IPS-18c (cell line): ENCODE data around the gene TOPORS.
A peak's percentile ranks its signal among the peaks of the same experiment; 100 is the strongest.
"Not testable (repeated sequence)": the region's sequence is repeated elsewhere in the genome, so short reads cannot be mapped to it uniquely, and the experiment has no call there.

Experiments
- H3K4me3 ChIP-seq: 2 replicates; pipeline ENCODE4 v1.7.0; 2013; ENCODE audit warnings: low read depth, mild to moderate bottlenecking, low read length, moderate library complexity; ENCODE audit not compliant: insufficient read depth
- H3K9me3 ChIP-seq: one replicate; pipeline ENCODE4 v1.6.1; 2013; ENCODE audit warnings: mild to moderate bottlenecking, low read length, moderate library complexity; ENCODE audit not compliant: control insufficient read depth, insufficient read depth

Gene TOPORS

GRCh38 chr9:32572900-32573523 is 20.6 kb upstream of the TOPORS start, which contains the start of gene NDUFB6:
TSS of gene NDUFB6 (minus strand) at chr9:32573159. CDS start at chr9:32573060, 99 bp downstream.
- Histone ChIP-seq H3K9me3 (no peaks in the 10 kb centered on the region), H3K4me3 (peak within 1 kb of the TSS; percentile 95)

- peak overlapping the region; percentile 95 for H3K4me3 ChIP-seq
- H3K9me3 ChIP-seq, result no peaks in the 10 kb centered on the region
These were observed 19.8 kb upstream of the TOPORS start for GRCh38 chr9:32571969-32572899.

GRCh38 chr9:32570262-32570661 is 17.9 kb upstream of the TOPORS start:
- H3K9me3 ChIP-seq, result no peaks in the 10 kb centered on the region
- no peak overlapping the region for H3K4me3 ChIP-seq

- Histone ChIP-seq H3K9me3 (peaks cover 3% of the 10 kb centered on the region), H3K4me3 (no peak overlapping the region)
These were observed 14.4 kb upstream of the TOPORS start for GRCh38 chr9:32566770-32567169.

- H3K9me3 ChIP-seq, result peaks cover 3% of the 10 kb centered on the region
- no peak overlapping the region for H3K4me3 ChIP-seq
These were observed 13.6 kb upstream of the TOPORS start for GRCh38 chr9:32565967-32566366.

- H3K4me3 ChIP-seq, result no peak overlapping the region
These were observed 6.1 kb upstream of the TOPORS start for GRCh38 chr9:32558408-32558934.

GRCh38 chr9:32554591-32554990 is 2.2 kb upstream of the TOPORS start:
- Histone ChIP-seq H3K9me3 (no peaks in the 10 kb centered on the region), H3K4me3 (no peak overlapping the region)

More at GRCh38 chr9:32558408-32558934, 6.1 kb upstream of the TOPORS start:
- peaks cover 3% of the 10 kb centered on the region for H3K9me3 ChIP-seq

- Histone ChIP-seq H3K4me3 (no peak overlapping the region), H3K9me3 (no peaks in the 10 kb centered on the region)
These were observed 1.7 kb upstream of the TOPORS start for GRCh38 chr9:32554107-32554506.

- Histone ChIP-seq H3K4me3 (peak overlapping the region; percentile 92), H3K9me3 (no peaks in the 10 kb centered on the region)
These were observed 922 bp downstream of the TOPORS start for GRCh38 chr9:32551276-32552051.

- peak overlapping the region; percentile 92 for H3K4me3 ChIP-seq
- H3K9me3 ChIP-seq, result no peaks in the 10 kb centered on the region
These were observed 1.7 kb downstream of the TOPORS start for GRCh38 chr9:32550562-32551275.

GRCh38 chr9:32550150-32550561 is 2.2 kb downstream of the TOPORS start:
- Histone ChIP-seq H3K9me3 (no peaks in the 10 kb centered on the region), H3K4me3 (peak overlapping the region; percentile 92)

- H3K9me3 ChIP-seq, result not testable (repeated sequence)
These were observed 4.2 kb downstream of the TOPORS start for GRCh38 chr9:32548213-32548612.

GRCh38 chr9:32545884-32546283 is 6.5 kb downstream of the TOPORS start:
- no peak overlapping the region for H3K4me3 ChIP-seq
- no peaks in the 10 kb centered on the region for H3K9me3 ChIP-seq

More at GRCh38 chr9:32548213-32548612, 4.2 kb downstream of the TOPORS start:
- H3K4me3 ChIP-seq, result not testable (repeated sequence)

GRCh38 chr9:32543047-32543446 is 9.3 kb downstream of the TOPORS start:
- Histone ChIP-seq H3K9me3 (no peaks in the 10 kb centered on the region), H3K4me3 (no peak overlapping the region)

- H3K9me3 ChIP-seq, result peaks cover 2% of the 10 kb centered on the region
- no peak overlapping the region for H3K4me3 ChIP-seq
These were observed 18.6 kb downstream of the TOPORS start for GRCh38 chr9:32533816-32534215.

GRCh38 chr9:32533336-32533735 is 19.1 kb downstream of the TOPORS start:
- H3K4me3 ChIP-seq, result no peak overlapping the region
- H3K9me3 ChIP-seq, result peaks cover 2% of the 10 kb centered on the region

GRCh38 chr9:32526707-32527048 is 25.7 kb downstream of the TOPORS start:
- H3K4me3 ChIP-seq, result peak overlapping the region; percentile 60; the same call in 1 of the 2 replicates
- no peaks in the 10 kb centered on the region for H3K9me3 ChIP-seq
